Smooth muscle cell (in vitro differentiated cells): ENCODE measurements around the gene ITIH3. TPM values are rescaled to one million over a fixed set of nuclear protein-coding genes. Genes with fewer than 3 reads are reported as not detected.

ENCODE experiments used
- DNase-seq: peaks from one replicate; lab custom pipeline; 2025; ENCODE audit not compliant: unreplicated experiment; lab: John Stamatoyannopoulos, UW
- H2AFZ ChIP-seq: fragments of 200-600 bp; sonication (generic); 2 replicates; pipeline ENCODE4 v1.6.0; 2016; ENCODE audit warnings: antibody characterized with exemption, low read depth, mild to moderate bottlenecking
- H3F3A ChIP-seq: fragments of 200-600 bp; sonication (generic); 2 replicates; pipeline ENCODE4 v1.6.0; 2017; ENCODE audit warnings: antibody characterized with exemption, low read depth
- H3K27ac ChIP-seq: fragments of 200-600 bp; sonication (generic); 2 replicates; pipeline ENCODE4 v1.5.1; 2016; ENCODE audit warnings: low read depth, mild to moderate bottlenecking
- H3K27me3 ChIP-seq: fragments of 200-600 bp; sonication (generic); 2 replicates; pipeline ENCODE4 v1.6.1; 2016; ENCODE audit warnings: low read depth, mild to moderate bottlenecking
- H3K36me3 ChIP-seq: fragments of 200-600 bp; sonication (generic); 2 replicates; pipeline ENCODE4 v1.5.1; 2016; ENCODE audit warnings: low read depth
- H3K4me1 ChIP-seq: fragments of 200-600 bp; sonication (generic); 2 replicates; pipeline ENCODE4 v1.5.1; 2016; ENCODE audit warnings: low read depth
- H3K4me2 ChIP-seq: fragments of 200-600 bp; sonication (generic); 2 replicates; pipeline ENCODE4 v1.6.0; 2016; ENCODE audit warnings: mild to moderate bottlenecking
- H3K4me3 ChIP-seq: fragments of 200-600 bp; sonication (generic); 2 replicates; pipeline ENCODE4 v1.5.1; 2016; ENCODE audit warnings: mild to moderate bottlenecking
- H3K79me2 ChIP-seq: fragments of 200-600 bp; sonication (generic); 2 replicates; pipeline ENCODE4 v1.6.0; 2016; ENCODE audit warnings: low read depth, mild to moderate bottlenecking
- H3K9ac ChIP-seq: fragments of 200-600 bp; sonication (generic); 2 replicates; pipeline ENCODE4 v1.6.0; 2016; ENCODE audit warnings: low read depth
- H3K9me3 ChIP-seq: fragments of 200-600 bp; sonication (generic); replicated peaks from 2 replicates; pipeline ENCODE4 v1.5.1; 2016; ENCODE audit warnings: low read depth
- H4K20me1 ChIP-seq: fragments of 200-600 bp; sonication (generic); 2 replicates; pipeline ENCODE4 v1.6.0; 2016; ENCODE audit warnings: low read depth
- CTCF ChIP-seq: fragments of 200-600 bp; sonication (generic); IDR thresholded peaks from 2 replicates; pipeline ENCODE4 v1.5.1; 2017; ENCODE audit warnings: borderline replicate concordance, mild to moderate bottlenecking, antibody characterized with exemption; ENCODE audit not compliant: insufficient read depth, poor library complexity, severe bottlenecking
- WGBS: methylation state at CpG from one replicate; pipeline ENCODE4 v1.1.7; 2016; ENCODE audit warnings: low lambda C conversion rate; 5-methylcytosine and 5-hydroxymethylcytosine counted together
- polyA plus RNA-seq: library from polyadenylated mRNA; unstranded; fragments of >200 nt; fragmentation: Nextera tagmentation; extraction: Ambion mirVana; gene quantifications from 2 replicates; pipeline ENCODE4 v1.2.1, GENCODE V29; 2016
- total RNA-seq: library from RNA; depleted of rRNA; stranded (reverse); fragments of >200 nt; gene quantifications from 2 replicates; pipeline ENCODE4 v1.2.3, GENCODE V29; 2014

Gene ITIH3
- total and polyA plus RNA-seq, 2 experiments from 2014 or later, result not detected

DNA sequence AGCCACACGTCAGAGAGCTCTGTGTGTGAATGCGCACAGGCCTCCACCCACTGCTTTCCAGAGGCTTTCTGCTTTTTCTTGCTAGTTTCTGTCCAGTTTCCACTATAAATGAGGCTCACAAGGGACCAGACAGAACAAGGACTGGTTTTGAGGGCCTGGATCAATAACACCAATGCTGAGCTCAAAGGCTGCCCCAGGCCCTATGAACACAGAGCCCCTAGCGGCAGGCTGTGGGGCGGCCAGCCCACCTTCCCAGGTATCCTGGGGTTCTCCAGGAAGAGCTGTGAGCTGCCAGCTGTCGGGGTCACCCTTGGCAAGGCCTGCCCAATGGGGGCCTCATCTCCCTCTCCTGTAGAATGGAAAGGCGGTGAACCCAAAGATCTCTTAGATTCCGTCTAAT lies 2.2 kb upstream of the ITIH3 start:
- no peak overlapping the region for H3K27ac ChIP-seq
- no peaks in the 10 kb centered on the region for H4K20me1 ChIP-seq
- no peaks in the 10 kb centered on the region for H3K79me2 ChIP-seq
- no peaks in the 10 kb centered on the region for H3K36me3 ChIP-seq
- H3K9me3 ChIP-seq, result no peaks in the 10 kb centered on the region
- DNase-seq, result no peak
- 75% methylated on average over 7 of the region's 7 CpGs for WGBS
- H3K9ac ChIP-seq, result no peak overlapping the region
- H2AFZ ChIP-seq, result no peak overlapping the region
- no peaks in the 10 kb centered on the region for H3K27me3 ChIP-seq
- H3F3A ChIP-seq, result no peaks in the 10 kb centered on the region
- no peaks in the 10 kb centered on the region for H3K4me1 ChIP-seq
- no peak overlapping the region for H3K4me3 ChIP-seq
- H3K4me2 ChIP-seq, result no peak overlapping the region
- TF ChIP-seq CTCF, result peak; percentile 18

- no peak for DNase-seq
- no peaks in the 10 kb centered on the region for H4K20me1 ChIP-seq
- no peaks in the 10 kb centered on the region for H3K79me2 ChIP-seq
Measured at GRCh38 chr3:52792961-52793695, 1.5 kb upstream of the ITIH3 start.

GRCh38 chr3:52793702-52794611 lies 639 bp upstream of the ITIH3 start:
- Histone ChIP-seq H3K4me1 (no peaks in the 10 kb centered on the region), H2AFZ (no peak overlapping the region), H3K9me3 (no peaks in the 10 kb centered on the region), H3K27me3 (no peaks in the 10 kb centered on the region), H4K20me1 (no peaks in the 10 kb centered on the region), H3K9ac (no peak overlapping the region), H3K27ac (no peak overlapping the region), H3K4me2 (no peak overlapping the region), H3K4me3 (no peak overlapping the region), H3F3A (no peaks in the 10 kb centered on the region), H3K36me3 (no peaks in the 10 kb centered on the region), H3K79me2 (no peaks in the 10 kb centered on the region)
- DNase-seq, result no peak
- 89% methylated on average over 9 of the region's 9 CpGs for WGBS
- TF ChIP-seq CTCF, result no peak

More at GRCh38 chr3:52792961-52793695, 1.5 kb upstream of the ITIH3 start:
- Histone ChIP-seq H3F3A (no peaks in the 10 kb centered on the region), H3K27ac (no peak overlapping the region), H3K4me2 (no peak overlapping the region), H3K27me3 (no peaks in the 10 kb centered on the region), H3K36me3 (no peaks in the 10 kb centered on the region), H2AFZ (no peak overlapping the region), H3K9ac (no peak overlapping the region), H3K9me3 (no peaks in the 10 kb centered on the region), H3K4me1 (no peaks in the 10 kb centered on the region), H3K4me3 (no peak overlapping the region)
- WGBS, result 90% methylated on average over 18 of the region's 18 CpGs
- no peak for TF ChIP-seq CTCF
